ENCODE results near the gene DNAJC15.
"Not testable (repeated sequence)": the region's sequence is repeated elsewhere in the genome, so short reads cannot be mapped to it uniquely, and the experiment has no call there.

Gene DNAJC15

DNA sequence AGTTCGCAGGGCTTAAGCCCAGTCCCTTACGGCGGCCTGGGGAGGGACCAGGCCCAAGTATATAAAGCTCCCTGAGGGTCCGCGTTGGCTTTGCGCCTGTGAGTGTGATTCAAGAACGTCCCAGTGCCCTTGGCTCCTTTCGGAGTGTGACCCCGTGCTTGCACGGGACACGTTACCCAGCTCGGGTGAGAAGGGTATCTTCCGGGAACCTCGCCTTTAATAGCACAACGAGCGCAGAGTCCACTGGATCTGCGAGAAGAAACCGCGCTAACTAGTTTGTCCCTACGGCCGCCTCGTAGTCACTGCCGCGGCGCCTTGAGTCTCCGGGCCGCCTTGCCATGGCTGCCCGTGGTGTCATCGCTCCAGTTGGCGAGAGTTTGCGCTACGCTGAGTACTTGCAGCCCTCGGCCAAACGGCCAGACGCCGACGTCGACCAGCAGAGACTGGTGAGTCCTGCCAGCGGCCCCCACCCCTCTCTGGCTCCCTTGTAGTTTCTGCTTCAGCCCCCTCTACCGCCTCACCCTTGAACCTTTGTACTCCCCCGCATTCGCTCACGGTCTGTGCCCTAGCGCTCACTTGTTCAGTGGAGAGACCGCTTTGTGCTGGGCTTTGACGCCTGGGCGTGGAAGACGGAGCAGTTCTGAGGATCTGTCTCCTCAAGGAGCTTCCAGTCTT, at the start of gene DNAJC15:
TSS of gene DNAJC15 (plus strand) at position 298 of the 675 bp plus-strand sequence. CDS start at position 339, 41 bp downstream.
- peak; percentile 69 for DNase-seq (ENCODE audit: low read depth)

DNA sequence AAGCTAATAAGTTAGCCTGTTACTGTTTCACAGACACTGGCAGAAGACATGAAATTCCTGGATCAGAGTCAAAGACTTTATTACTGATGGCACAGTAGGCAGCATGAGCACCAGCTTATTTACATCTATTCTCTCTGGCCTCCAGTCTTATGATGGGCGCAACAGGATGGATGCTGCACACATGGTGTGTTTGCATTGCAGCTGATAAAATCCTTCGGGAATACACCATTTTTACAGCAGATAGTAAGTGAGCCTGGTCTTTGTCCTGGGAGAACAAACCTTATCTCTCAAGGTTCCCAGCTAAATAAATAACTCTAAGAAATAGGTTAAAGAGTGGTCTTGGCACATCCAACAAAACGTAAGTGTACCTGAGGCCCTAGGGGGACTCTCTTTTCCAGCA, 47.3 kb upstream of the DNAJC15 start:
- DNase-seq (ENCODE audit: low read depth) = no peak

DNA sequence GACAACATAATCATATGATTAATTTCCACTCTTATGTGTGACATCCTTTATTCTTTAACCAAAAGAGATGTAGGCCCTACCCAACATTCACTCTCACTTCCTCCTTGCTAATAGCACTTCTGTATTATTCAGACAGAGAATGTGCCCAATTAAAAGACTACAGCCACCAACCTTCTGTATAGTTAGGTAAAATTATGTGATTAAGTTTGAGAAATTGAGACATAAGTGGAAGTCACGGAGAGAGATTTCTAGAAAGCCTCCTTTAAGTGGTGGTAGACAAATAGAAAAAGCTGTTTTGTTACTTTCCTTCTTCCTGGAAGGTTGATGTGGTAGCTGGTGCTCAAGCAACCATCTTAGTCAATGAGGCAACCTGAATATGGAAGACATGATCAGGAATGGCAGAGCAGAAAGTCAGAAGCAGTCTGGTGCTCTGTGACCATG, 46.1 kb upstream of the DNAJC15 start:
- no peak for DNase-seq (ENCODE audit: low read depth)

DNA sequence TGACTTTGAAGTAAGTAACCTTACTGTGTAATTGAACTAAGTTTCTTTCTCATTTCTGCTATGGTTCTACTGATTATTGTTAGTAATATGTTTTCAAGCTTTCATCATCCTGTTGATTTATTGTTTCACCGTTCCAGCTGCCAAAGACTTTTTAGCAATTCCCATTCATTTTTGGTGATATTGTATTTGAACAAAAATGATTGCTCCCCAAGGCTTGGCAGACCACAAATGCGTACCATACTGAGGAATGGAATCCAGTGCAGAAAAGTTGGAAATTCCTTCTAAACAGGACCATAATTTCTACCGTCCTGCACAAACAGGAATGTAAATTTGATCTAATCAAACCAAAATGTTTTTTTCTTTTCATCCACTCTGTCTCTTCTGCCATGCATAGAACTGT, 42.1 kb upstream of the DNAJC15 start:
- DNase-seq (ENCODE audit: low read depth) = no peak

DNA sequence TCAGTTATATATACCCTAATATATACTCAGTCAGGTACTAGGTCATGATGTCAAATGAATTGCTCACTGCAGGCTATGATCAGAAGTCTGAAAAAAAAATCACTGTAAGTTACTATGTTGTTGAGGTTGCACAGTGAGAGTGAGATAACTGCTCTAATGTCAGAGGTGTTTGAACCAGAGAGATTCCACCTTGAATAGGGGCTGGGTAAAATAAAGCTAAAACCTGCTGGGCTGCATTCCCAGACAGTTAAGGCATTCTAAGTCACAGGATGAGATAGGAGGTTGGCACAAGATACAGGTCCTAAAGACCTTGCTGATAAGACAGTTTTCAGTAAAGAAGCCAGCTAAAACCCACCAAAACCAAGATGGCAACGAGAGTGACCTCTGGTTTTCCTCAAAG, 41.5 kb upstream of the DNAJC15 start:
- DNase-seq (ENCODE audit: low read depth) = no peak

DNA sequence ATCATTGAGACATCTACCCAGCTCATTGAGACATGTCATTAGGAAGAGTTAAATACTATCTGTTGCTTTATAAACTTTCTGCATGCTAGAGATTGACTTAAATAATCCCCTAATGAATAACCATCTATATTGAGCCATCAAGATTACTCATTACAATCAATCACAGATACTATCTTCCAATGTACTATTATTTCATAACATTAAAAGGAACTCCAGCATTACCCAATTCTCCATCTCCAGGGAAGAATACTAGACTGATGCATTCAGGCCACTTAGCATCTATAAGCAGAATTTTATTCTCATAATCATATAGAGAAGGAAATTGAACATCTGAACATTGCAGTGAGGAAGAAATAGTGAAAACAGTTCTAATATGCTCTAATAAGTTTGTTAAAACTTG, 39.4 kb upstream of the DNAJC15 start:
- no peak for DNase-seq (ENCODE audit: low read depth)

DNA sequence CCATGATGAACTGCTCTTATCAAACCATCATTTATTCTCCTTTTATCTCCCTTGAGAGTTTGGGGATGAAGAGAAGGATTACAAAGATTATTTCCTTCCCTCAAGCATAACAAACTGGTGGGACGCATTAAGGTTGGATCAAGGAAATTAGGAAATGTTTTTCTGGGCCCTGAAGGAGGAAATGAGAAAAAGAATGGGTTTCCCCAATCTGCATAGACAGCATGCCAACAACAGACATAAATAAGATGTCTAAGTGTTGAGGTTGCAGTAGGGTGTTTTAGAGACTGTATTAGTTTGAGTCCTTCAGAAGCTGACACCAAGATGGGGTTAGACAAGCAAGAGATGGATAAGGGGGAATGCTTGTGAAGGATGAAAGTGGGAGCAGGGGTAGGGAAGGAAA, 38.7 kb upstream of the DNAJC15 start:
- no peak for DNase-seq (ENCODE audit: low read depth)

DNA sequence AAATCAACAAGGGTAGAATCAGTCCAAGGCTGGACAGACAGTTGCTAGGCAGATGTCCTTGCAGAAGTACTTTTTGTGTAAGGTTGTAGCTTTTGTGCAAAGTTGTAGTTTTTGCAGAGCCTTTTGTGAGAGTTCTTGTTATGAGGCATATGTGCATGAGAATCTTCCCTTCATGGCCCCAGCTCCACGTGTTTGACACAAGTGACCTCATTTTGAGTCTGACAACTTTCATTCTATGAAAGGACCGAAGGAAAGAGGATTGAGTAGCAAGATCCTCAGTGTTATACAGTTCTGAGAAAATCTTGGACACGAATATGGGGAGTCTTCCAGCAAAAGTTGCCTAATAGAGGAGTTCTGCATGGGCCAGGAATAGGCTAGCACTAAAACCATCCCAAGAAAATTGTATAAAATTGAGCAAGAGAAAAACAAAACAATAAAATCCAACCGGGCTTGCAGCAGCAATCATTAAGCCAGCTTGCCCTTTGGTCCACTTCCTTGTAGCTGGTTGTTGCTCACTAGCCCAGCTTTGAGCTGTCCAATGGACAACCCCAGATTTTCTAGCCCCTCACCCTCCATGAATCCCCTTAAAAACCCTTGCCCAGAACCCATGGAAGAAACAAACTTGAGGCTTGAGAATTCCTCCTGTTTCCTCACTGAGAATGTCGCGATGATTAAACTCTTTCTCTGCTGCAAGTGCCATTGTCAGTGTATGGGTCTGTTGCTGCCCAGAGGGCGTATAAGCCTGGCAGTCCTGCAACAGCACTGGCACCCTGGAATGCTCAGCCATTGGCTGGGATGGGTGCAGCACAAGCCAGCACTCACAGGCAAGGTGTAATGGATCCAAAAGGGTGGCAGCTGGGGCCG, 37.8 kb upstream of the DNAJC15 start:
- no peak for DNase-seq (ENCODE audit: low read depth)

DNA sequence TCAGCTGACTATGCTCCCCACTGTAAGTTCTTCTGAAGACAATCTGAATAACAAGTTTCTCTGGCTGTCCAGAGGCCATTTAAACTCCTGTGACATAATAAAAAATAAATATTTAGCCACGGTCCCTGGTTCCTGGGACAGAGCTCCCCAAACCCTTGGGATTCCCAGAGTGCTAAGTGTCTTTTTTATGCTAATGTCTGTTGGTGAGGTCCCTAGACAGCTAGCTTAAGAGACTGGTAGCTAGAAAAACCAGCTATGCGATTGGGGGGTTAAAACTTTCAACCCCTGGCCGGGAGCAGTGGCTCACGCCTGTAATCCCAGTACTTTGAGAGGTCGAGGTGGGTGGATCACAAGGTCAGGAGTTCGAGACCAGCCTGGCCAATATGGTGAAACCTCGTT, 37.2 kb upstream of the DNAJC15 start:
- no peak for DNase-seq (ENCODE audit: low read depth)

DNA sequence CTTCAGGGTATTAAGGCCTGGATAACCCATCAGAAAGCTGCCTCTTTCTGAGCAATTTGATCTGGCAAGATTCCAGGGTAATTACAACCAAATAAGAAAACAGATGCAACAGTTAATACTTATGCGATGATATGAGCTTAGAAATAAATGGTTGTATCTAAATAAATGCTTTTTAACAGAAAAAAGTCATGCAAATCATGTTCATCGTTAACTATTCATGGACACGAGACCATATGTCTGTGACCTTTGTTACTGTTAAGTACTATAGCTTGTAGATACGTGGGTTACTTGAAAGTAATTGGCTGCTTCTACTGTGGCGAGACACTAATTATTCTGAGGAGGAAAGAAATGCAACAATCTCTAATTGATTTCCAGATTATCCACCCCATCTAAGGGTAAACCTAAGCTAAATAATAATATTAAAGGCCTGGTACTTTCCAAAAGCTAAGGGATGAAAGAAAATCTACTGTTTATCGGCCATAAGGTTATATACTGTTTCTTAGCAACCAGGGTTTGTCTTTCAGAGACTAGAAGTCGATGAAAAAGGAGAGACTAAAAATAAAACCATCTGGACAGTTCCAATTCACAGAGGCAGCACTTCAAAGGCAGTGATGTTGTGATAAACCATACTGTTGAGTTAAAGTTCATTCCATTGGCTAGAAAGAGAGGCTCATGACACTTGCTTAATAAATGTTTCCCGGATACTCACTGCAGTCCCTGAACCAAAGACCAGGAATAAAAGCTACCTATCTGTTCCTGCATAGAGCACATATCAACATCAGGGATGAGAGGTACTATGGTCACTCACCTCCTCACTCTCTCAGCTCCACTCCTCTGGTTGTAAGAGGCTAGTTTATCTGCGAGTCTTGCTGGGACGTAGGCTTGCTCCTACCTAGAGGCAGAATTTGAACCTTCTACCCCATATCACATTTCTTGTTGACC, 32.8 kb upstream of the DNAJC15 start:
- no peak for DNase-seq (ENCODE audit: low read depth)

DNA sequence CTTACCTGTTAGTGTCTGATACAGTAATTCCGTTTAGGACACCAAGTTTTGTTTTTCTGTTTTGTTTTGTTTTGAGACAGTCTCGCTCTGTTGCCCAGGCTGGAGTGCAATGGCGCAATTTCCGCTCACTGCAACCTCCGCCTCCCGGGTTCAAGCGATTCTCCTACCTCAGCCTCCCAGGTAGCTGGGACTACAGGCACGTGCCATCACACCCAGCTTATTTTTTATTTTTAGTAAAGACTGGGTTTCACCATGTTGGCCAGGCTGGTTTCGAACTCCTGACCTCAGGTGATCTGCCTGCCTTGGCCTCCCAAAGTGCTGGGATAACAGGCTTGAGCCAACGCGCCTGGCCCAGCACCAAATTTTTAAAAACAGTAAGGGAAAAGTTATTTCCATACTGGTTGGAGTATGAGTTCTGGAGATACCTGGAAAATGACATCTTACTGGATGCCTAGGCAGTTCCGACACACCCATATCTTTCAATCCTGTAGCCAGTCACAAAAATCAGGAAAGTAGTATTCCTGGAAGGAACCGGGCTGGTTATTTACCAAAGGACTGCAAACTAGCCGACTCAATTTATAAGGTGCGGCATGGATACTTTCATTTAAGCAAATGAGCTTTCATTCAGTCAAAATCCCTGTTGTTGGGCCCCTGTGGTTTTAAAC, 32.0 kb upstream of the DNAJC15 start:
- DNase-seq (ENCODE audit: low read depth) = not testable (repeated sequence)

DNA sequence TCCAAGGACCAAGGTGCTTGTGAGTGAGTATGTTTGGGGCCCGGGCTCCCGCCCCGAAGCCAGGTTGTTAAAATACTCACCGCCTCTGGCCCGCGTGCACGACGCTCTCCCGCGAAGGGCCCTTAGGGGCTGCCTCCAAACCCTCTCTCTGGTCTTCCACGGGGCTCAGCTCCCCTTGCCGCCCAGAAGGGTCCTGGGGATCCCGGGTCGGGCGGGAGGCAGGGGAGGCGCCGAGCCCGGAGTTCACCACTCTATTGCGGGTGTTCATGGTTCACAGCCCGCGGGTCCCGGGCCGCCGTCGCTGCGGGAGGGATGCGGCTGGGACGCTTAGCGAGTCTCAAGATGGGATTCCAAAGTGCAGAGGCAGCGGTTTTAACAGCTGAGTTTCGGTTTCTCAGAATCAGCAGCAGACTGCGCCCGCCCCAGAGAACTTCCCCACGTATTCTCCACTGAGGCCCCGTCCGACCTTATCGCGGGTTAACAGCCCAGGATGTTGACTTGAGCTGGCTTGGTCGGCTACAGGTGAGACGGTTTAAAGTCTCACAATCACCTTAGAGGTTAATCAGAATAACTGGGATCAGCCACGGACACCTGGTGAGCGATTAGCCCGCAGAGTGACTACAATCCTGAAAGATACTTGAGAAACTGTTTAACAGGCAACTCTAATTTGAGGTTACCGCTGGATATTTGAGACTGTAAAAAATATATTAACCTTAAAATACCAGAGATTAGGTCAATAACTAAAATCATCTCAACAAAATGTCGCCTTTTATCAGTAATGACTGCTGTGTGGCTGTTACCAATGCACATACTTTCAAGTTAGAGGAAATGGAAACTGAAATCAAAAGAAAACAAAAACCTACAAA, 31.3 kb upstream of the DNAJC15 start, which contains the start of gene EPSTI1:
TSS of gene EPSTI1 (minus strand) at position 344 of the 866 bp plus-strand sequence. CDS start at position 268, 76 bp downstream.
- DNase-seq (ENCODE audit: low read depth) = peak; percentile 64

DNA sequence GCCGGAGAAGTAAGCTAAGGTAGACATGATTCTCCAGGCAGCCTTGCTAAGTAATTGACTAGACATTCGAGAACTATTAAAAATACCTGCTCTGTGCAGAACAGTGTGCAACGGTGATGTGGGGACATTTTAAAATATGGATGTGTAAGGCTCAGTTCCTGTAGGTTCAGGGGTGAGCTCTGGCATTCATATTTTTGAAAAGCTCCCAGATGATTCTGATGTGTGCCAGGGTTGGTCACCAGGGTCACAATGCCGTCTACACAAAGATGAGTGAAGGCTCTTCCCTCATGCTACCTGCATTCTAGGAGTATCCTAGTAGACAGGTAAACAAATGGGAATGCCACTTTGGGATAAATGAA, 30.6 kb upstream of the DNAJC15 start:
- no peak for DNase-seq (ENCODE audit: low read depth)

DNA sequence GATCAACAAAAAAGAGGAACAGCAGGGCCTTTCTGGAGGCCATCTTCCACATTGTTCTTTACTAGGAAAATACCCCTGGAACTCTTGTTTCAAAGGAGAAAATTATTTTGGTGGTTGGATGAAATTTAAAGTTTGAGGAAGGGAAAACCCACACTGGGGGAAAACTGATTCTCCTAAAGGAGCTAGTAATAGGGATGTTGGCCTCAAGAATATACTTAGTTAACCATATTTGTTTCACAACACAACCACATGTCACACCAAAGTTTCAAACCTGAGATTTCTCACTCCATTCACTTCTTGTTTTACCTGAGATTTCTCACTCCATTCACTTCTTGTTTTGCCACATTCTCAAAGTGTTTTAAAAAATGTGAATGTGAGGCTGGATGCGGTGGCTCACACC, 28.5 kb upstream of the DNAJC15 start:
- no peak for DNase-seq (ENCODE audit: low read depth)

DNA sequence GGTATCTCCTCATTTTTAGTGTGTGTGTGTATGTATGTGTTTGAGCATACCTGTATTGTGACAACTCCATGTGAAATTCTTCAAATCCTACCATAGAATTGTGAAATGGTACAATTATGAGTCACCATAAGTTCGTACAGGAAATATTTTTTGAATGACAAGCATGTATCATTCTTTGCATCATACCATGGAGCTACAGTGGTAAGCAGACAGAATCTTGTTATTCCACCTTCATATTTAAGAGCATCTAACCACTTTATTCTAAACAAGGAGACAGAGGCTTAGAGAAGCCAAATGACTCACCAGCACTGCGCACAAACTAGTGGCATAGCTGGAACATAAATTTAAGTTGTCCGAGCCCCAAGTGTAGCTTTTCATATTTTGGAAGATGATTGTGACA, 26.8 kb upstream of the DNAJC15 start:
- DNase-seq (ENCODE audit: low read depth) = no peak

DNA sequence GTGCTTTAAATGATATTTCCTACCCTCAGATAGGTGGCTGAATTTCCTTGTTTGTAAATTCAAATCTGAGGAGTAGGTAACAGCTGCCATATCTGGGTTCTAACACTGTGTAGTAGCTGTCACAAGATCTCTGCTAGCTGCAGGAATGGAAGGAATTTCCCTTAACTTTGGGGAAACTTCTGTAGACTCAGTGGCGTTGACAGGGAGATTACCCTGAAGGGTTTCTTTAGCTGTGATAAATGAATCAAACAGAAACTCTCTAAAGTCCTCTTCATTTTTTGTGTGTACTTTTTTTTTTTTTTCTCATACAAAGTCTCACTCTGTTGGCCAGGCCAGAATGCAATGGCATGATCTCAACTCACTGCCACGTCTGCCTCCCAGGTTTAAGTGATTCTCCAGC, 26.0 kb upstream of the DNAJC15 start:
- no peak for DNase-seq (ENCODE audit: low read depth)

DNA sequence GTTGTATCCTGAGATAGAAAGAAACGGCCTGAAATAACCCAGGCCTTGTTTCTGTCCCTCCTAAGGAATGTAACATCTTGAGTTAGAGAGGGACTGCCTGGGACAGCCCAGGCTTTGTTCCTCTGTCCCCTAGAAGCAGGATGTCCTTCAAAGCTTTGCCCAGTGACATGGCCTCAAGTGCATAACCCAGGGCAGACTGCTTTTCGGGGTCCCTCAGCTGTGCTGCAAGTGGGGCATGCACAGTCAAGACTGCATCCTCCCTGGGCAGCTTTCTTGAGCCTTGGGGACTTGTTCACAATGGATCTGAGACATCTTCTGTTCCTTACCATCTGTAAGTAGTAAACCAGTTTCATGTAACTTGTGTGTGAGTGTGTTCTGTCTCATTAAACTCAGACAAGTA, 23.9 kb upstream of the DNAJC15 start:
- no peak for DNase-seq (ENCODE audit: low read depth)

DNA sequence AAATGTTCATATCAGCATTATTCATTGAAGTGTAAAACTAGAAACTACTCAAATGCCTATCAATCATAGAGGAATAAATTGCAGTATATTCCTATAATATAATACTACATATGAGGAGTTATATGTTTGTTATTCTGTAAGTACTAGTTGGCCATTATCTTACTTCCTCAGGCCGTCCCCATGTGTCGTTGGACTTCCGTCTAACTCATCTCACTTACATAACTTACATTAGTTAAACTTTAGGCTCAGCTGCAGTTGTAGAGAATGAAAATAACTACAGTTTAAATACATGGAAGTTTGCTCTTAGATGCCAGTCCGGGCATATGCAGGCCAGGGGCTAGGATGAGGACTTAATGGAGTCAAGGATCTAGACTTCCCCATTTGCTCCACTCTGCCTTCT, 22.7 kb upstream of the DNAJC15 start:
- DNase-seq (ENCODE audit: low read depth) = no peak

DNA sequence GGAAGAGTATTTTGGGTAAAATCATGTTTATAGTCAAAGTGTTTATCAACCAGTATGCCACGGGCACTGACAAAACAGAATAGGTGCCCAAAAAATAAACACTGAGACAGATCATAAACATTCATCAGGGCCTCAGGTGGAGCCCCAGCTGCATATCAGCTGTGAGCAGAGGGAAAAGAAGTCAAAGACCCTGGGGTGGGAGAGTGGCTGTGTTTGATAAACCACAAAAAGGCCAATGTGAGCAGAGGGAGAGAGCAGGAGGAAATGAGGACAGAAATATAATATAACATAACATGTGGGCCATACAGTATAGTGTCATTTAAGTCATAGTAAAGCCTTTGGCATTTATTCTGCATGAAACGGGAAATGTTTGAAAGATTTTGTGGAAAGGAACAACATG, 21.4 kb upstream of the DNAJC15 start:
- DNase-seq (ENCODE audit: low read depth) = no peak

DNA sequence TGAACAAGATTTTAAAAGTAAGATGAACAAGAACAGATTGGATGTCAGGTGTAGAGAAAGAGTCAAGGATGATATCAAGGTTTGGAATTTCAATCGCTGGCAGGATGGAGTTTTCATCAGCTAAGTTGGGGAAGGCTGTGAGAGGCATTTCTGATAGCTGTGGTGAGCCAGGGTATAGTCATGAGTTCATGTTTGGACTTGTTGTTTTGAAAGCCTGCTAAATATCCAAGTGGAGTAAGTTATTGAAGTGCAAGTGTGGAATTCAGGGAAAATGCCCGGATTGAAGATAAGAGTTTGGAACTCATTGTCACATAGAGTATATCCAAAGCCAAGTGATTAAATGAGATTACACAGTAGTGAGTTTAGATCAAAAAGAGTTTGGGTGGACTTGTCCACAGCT, 20.4 kb upstream of the DNAJC15 start:
- DNase-seq (ENCODE audit: low read depth) = no peak

DNA sequence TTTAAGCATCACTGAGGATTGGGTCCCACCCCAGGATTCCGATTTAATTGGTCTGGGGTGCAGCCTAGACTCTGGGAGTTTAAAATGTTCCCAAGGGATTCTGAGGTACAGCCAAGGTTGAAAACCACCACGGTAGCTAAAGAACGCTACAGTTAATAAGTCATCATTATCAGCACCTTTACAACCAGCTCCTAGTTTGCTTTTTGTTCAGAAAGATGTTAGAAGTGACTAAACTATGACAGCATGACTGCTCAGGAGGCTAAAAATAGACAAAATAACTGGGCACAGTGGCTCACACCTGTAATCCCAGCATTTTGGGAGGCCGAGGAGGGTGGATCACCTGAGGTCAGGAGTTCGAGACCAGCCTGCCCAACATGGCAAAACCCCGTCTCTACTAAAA, 19.7 kb upstream of the DNAJC15 start:
- no peak for DNase-seq (ENCODE audit: low read depth)
